Myocyte (in vitro differentiated cells): Measurements from ENCODE around the gene TMEM250. TPM values are rescaled to one million over a fixed set of nuclear protein-coding genes. Genes with fewer than 3 reads are reported as not detected.
"Not testable (repeated sequence)": the region's sequence is repeated elsewhere in the genome, so short reads cannot be mapped to it uniquely, and the experiment has no call there.

Experiments
- DNase-seq: peaks from one replicate; pipeline ENCODE4 v3.0.0-alpha.2; 2012; ENCODE audit warnings: low read depth
- total RNA-seq: library from RNA; depleted of rRNA; stranded (reverse); fragments of >200 nt; gene quantifications from 2 replicates; pipeline ENCODE4 v1.2.3, GENCODE V29; 2014

Gene TMEM250
- total RNA-seq, 1 donor from 2014 or later = 38.9 TPM

GRCh38 chr9:136114610-136115009, 4.1 kb downstream of the TMEM250 start:
- DNase-seq = no peak

- DNase-seq = no peak
Measured at GRCh38 chr9:136112541-136112940, 6.1 kb downstream of the TMEM250 start.

- DNase-seq = no peak
Measured at GRCh38 chr9:136111910-136112309, 6.8 kb downstream of the TMEM250 start.

GRCh38 chr9:136111190-136111589, 7.5 kb downstream of the TMEM250 start:
- DNase-seq = no peak

- no peak for DNase-seq
Measured at GRCh38 chr9:136110082-136111061, 8.3 kb downstream of the TMEM250 start.

GRCh38 chr9:136109351-136110081, 9.2 kb downstream of the TMEM250 start:
- DNase-seq = peak; percentile 92

- no peak for DNase-seq
Measured at GRCh38 chr9:136108648-136109266, 9.9 kb downstream of the TMEM250 start.

- DNase-seq = no peak
Measured at GRCh38 chr9:136107953-136108647, 10.6 kb downstream of the TMEM250 start.

GRCh38 chr9:136107155-136107952, 11.3 kb downstream of the TMEM250 start:
- no peak for DNase-seq

GRCh38 chr9:136105398-136106135, 13.1 kb downstream of the TMEM250 start:
- peak; percentile 84 for DNase-seq

- no peak for DNase-seq
Measured at GRCh38 chr9:136104916-136105315, 13.8 kb downstream of the TMEM250 start.

- DNase-seq = no peak
Measured at GRCh38 chr9:136104488-136104800, 14.2 kb downstream of the TMEM250 start.

GRCh38 chr9:136103651-136104487, 14.8 kb downstream of the TMEM250 start:
- no peak for DNase-seq

- DNase-seq = not testable (repeated sequence)
Measured at GRCh38 chr9:136101615-136102074, 17.0 kb downstream of the TMEM250 start.

- no peak for DNase-seq
Measured at GRCh38 chr9:136100700-136101614, 17.7 kb downstream of the TMEM250 start.

- no peak for DNase-seq
Measured at GRCh38 chr9:136099542-136099941, 19.1 kb downstream of the TMEM250 start.

GRCh38 chr9:136098844-136099243, 19.8 kb downstream of the TMEM250 start:
- DNase-seq = no peak

GRCh38 chr9:136098210-136098609, 20.5 kb downstream of the TMEM250 start:
- DNase-seq = no peak
